ENCODE measurements around the gene PDCD1. TPM values are rescaled to one million over a fixed set of nuclear protein-coding genes. Genes with fewer than 3 reads are reported as not detected.

The PDCD1 gene
- total RNA-seq, 1 donor from 2014 or later = not detected

DNA sequence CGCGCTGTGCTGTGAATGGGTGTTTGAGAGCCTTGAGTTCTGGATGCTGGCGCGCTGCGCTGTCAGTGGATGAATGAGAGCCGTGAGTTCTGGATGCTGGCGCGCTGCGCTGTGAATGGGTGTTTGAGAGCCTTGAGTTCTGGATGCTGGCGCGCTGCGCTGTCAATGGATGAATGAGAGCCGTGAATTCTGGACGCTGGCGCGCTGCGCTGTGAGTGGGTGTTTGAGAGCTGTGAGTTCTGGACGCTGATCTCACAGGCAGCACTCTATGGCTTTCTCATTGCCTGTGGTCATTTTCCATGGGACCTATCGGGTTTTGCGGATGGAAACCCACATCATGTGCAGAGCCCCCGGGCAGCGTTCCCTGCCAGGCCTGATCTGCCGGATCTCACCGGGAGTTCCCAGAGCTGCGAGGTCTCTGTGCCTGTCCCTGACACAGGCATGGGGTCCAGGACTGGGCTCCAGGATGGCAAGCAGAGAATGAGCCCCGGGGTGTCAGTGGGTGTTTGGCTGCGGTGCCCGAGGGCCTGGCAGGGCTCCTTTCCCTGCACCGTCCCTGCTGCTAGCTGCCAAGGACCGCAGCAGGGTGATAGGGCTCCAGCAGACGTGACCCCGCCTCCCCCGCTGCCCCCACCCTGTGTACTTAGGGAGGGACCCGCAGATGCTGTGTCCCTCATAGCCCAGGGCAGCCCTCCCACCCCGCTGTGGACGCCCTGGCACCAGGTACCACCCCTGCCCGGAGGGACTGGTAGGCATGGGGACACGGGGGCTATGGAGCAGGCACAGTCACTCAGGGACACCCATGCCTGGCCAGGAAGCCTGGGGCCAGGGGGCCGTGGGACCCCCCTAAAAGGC is 9.7 kb downstream of the PDCD1 start:
- FAIRE-seq = no peak
- H3K4me3 ChIP-seq (ENCODE audit: low read depth, low read length) = no peak overlapping the region
- no peaks in the 10 kb centered on the region for H3K36me3 ChIP-seq (ENCODE audit: control insufficient read depth, insufficient read depth, low read length)
- TF ChIP-seq, protein P1, sequence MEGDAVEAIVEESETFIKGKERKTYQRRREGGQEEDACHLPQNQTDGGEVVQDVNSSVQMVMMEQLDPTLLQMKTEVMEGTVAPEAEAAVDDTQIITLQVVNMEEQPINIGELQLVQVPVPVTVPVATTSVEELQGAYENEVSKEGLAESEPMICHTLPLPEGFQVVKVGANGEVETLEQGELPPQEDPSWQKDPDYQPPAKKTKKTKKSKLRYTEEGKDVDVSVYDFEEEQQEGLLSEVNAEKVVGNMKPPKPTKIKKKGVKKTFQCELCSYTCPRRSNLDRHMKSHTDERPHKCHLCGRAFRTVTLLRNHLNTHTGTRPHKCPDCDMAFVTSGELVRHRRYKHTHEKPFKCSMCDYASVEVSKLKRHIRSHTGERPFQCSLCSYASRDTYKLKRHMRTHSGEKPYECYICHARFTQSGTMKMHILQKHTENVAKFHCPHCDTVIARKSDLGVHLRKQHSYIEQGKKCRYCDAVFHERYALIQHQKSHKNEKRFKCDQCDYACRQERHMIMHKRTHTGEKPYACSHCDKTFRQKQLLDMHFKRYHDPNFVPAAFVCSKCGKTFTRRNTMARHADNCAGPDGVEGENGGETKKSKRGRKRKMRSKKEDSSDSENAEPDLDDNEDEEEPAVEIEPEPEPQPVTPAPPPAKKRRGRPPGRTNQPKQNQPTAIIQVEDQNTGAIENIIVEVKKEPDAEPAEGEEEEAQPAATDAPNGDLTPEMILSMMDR (IDR thresholded peaks at IDR 0.05; ENCODE audit: insufficient read depth, low read length, severe bottlenecking) = no peak
- H3K27me3 ChIP-seq (ENCODE audit: control insufficient read depth, insufficient read depth, low read length) = no peaks in the 10 kb centered on the region
- no peak for DNase-seq (ENCODE audit: low read depth)

DNA sequence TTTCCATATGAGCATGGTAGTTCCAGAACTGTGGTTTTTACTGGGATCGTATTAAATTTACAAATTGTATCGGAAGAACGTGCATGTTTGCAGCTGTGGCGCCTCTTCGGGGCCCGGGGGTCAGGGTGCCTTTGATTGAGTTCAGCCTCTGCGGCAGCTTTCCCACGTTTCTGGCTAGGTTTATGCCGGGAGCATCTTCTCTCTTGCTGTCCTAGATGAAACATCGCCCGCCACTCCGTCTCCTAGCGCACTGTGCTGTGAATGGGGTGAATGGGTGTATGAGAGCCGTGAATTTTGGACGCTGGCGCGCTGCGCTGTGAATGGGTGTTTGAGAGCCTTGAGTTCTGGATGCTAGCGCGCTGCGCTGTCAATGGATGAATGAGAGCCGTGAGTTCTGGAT is 12.3 kb downstream of the PDCD1 start:
- DNase-seq (ENCODE audit: low read depth) (no peak), FAIRE-seq (no peak)
- Histone ChIP-seq H3K36me3 (ENCODE audit: control insufficient read depth, insufficient read depth, low read length) (no peaks in the 10 kb centered on the region), H3K27me3 (ENCODE audit: control insufficient read depth, insufficient read depth, low read length) (no peaks in the 10 kb centered on the region), H3K4me3 (ENCODE audit: low read depth, low read length) (no peak overlapping the region)
- TF ChIP-seq, protein P1 (IDR thresholded peaks at IDR 0.05; ENCODE audit: insufficient read depth, low read length, severe bottlenecking) = no peak

DNA sequence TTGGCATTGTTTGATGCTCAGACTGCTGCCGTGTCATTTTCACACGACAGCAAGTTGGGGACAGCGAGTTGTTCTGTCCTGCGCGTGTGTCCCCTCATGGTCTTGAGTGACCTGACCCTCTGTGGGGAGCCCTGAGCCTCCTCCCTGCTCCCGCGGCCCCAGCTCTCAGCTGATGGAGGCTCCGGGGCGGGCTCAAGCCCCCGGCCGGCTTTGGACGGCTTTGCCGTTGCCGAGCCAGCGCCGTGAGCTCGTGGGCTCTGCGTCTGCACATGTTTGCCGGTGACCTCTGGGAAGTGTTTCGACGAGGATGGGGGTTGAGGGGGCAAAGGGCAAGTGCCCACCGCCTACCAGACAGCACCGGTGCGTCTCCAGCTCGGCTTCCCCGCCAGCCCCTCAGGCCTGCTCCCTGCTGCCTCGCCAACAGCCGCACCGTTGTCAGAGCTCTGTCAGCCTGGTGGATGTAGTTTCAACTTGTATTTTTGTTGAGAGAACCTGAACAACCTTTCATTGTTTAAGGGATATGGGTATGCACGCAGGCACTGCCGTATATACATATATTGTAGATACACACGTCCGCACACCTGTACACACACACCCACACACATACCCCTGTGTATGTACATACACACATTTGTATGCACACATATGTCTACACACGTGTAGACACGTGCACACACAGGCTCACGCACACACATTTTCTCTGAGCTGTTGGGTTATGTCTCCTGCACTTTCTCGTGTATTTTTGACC is 13.7 kb downstream of the PDCD1 start:
- no peaks in the 10 kb centered on the region for H3K27me3 ChIP-seq (ENCODE audit: control insufficient read depth, insufficient read depth, low read length)
- FAIRE-seq (no peak), DNase-seq (ENCODE audit: low read depth) (no peak)
- no peak overlapping the region for H3K4me3 ChIP-seq (ENCODE audit: low read depth, low read length)
- TF ChIP-seq, protein P1 (IDR thresholded peaks at IDR 0.05; ENCODE audit: insufficient read depth, low read length, severe bottlenecking) = no peak
- no peaks in the 10 kb centered on the region for H3K36me3 ChIP-seq (ENCODE audit: control insufficient read depth, insufficient read depth, low read length)

DNA sequence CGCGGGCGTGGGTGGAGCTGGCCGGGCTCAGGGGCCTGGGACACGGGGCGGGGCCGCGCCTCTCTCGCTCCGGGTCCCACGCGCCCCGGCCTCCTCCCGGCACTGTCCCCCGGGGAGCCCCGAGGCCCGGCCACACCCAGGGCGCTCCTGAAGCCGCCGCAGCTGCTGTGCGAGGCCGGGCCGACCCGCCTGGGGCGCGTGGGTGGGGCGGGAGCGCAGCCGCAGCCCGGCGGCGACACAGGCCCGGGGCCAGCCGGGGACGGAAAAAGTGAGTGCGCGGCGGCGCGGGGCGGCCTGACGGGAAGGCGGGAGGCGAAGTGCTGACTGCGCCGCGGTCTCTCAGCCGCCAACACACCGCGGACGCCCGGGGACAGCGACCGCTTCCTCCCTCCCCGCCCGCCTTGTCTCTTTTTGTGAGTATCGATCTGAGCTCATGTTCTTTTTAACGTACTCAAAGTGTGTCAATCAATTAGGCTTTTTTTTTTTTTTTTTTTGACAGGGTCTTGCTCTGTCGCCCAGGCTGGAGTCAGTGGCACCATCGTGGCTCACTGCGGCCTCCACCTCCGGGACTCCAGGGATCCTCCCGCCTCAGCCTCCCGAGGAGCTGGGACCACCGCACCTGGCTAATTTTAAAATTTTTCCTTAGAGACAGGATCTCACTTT is 14.5 kb downstream of the PDCD1 start:
- H3K4me3 ChIP-seq (ENCODE audit: low read depth, low read length) = peak overlapping the region; percentile 27
- no peaks in the 10 kb centered on the region for H3K27me3 ChIP-seq (ENCODE audit: control insufficient read depth, insufficient read depth, low read length)
- no peaks in the 10 kb centered on the region for H3K36me3 ChIP-seq (ENCODE audit: control insufficient read depth, insufficient read depth, low read length)
- peak; percentile 4 for DNase-seq (ENCODE audit: low read depth)
- FAIRE-seq = no peak
- TF ChIP-seq, protein P1 (IDR thresholded peaks at IDR 0.05; ENCODE audit: insufficient read depth, low read length, severe bottlenecking) = no peak

DNA sequence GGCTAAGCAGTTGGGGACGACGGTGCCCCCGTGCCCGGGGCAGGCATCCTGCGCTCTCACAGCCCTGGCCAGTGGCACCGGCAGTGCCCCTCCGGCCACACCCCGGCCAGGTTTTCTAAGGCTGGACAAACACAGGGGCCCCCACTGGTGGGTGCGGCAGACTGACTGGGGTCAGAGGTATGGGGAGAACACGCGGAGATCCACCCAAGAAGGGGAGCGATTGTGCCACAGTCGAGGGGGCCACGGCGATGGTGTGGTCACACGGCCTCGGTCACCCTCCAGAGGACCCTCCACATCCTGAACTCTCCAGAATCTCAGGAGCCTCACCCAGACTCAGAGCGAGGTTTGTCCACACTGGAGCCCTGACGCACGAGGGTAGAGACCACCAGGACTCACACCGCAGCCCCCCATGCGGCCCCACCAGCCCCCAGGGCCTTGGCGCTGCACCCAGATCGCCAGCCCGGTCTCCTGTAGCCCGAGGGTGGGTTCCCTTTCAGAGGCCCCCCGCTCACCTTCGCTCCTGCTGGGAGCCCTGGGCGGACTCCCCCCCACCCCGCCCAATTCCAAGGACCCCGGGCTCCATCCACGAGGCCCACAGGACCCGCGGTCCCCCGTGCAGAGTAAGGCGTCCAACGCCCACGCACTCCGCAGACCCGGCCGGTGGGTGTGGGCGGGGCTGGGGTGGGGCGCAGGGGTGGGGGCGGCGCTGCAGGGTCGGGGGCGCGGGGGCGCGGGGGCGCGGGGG is 15.2 kb downstream of the PDCD1 start:
- TF ChIP-seq, protein P1 (IDR thresholded peaks at IDR 0.05; ENCODE audit: insufficient read depth, low read length, severe bottlenecking) = no peak
- Histone ChIP-seq H3K36me3 (ENCODE audit: control insufficient read depth, insufficient read depth, low read length) (no peaks in the 10 kb centered on the region), H3K4me3 (ENCODE audit: low read depth, low read length) (no peak overlapping the region), H3K27me3 (ENCODE audit: control insufficient read depth, insufficient read depth, low read length) (no peaks in the 10 kb centered on the region)
- FAIRE-seq (no peak), DNase-seq (ENCODE audit: low read depth) (no peak)
